GM12875 (cell line): ENCODE measurements around the gene GUCA1A.
A peak's percentile ranks its signal among the peaks of the same experiment; 100 is the strongest.

Experiments used
- H3K4me3 ChIP-seq: one replicate; pipeline ENCODE4 v1.5.1; 2011; ENCODE audit warnings: low read depth, low read length, control low read depth
- TF ChIP-seq, protein P1 (sequence below): IDR thresholded peaks from 2 replicates; pipeline ENCODE4 v1.5.1; 2011; ENCODE audit warnings: low read depth, mild to moderate bottlenecking, control low read depth, inconsistent platforms, low read length, moderate library complexity, borderline replicate concordance; ENCODE audit not compliant: insufficient read depth

Gene GUCA1A

DNA sequence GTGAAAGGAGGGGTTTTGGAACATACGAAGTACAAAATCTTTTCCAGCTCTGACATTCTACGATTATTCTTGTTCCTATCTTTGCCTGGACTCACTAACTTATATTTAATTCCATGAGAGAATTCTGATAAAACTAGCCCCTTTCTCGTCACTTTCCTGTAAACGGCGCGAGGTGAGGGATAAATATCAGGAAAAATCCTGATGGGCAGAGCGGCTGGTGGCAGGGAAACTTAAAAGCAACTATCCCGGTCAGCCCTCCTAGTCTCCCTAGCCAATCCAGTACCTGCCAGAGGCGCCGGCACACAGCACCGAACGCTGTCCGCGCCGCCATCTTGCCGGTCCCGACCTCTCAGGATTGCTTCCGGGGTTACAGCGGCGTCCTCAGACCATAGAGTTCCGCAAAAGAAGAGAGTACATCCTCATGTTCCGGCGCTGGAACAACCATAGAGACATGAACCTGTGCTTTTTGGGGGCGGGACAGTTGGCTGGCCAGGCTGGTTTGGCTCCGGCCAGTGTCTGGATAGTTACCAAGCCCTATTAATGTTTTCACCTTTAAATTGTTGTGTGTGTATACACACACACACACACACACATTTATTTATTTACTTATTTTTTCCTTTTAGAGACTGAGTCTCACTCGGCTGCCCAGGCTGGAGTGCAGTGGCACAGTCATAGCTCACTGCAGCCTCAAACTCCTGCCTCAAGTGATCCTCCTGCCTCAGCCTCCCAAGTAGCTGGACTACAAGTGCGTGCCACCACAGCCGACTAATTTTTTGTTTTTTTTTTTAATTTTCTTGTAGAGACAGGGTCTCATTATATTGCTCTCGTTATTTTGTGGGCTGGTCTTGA lies 44.6 kb downstream of the GUCA1A start, which contains the start of gene MRPS10:
TSS of gene MRPS10 (minus strand) at position 343 of the 849 bp plus-strand sequence. CDS start at position 331, 12 bp downstream.
- peak within 1 kb of the TSS; percentile 53 for H3K4me3 ChIP-seq
- TF ChIP-seq, protein P1, sequence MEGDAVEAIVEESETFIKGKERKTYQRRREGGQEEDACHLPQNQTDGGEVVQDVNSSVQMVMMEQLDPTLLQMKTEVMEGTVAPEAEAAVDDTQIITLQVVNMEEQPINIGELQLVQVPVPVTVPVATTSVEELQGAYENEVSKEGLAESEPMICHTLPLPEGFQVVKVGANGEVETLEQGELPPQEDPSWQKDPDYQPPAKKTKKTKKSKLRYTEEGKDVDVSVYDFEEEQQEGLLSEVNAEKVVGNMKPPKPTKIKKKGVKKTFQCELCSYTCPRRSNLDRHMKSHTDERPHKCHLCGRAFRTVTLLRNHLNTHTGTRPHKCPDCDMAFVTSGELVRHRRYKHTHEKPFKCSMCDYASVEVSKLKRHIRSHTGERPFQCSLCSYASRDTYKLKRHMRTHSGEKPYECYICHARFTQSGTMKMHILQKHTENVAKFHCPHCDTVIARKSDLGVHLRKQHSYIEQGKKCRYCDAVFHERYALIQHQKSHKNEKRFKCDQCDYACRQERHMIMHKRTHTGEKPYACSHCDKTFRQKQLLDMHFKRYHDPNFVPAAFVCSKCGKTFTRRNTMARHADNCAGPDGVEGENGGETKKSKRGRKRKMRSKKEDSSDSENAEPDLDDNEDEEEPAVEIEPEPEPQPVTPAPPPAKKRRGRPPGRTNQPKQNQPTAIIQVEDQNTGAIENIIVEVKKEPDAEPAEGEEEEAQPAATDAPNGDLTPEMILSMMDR, result no peak

DNA sequence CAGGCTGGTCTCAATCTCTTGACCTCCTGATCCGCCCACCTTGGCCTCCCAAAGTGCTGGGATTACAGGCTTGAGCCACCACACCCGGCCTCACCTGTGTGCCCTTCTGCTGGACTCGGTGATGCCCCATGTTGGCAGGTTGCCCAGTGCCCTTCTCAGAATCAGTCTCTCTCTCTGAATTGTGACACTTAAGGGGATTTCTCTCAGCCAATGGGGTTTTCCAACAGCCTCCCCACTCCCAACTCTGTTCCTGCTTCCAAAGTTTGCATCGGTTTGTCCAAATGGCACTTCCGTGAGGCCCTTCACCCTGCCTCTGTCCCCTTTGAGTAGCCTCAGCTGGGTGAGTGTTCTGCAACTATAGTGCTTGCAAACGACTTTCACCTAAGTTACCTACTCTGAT lies 47.6 kb downstream of the GUCA1A start:
- TF ChIP-seq, protein P1, result no peak
- H3K4me3 ChIP-seq, result no peak overlapping the region

DNA sequence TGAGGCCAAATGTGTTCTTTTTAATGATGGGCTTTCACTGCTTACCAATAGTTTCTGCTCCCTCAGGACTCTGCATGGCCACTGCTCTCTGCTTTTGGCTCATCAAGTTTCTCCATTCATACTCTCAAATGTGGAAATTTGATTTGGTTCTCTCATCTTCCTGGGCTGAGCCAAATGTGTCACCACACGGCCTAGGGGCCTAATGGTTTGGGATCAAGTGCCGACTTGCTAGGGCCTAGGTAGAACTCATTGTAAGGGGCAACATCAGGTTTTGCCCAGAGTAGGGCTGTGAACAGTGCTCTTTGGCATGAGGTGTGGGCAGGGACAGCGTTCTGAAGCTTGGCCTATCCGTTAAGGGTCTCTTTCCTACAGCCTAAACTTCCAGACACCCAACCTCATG lies 48.4 kb downstream of the GUCA1A start:
- H3K4me3 ChIP-seq, result no peak overlapping the region
- TF ChIP-seq, protein P1, result no peak

DNA sequence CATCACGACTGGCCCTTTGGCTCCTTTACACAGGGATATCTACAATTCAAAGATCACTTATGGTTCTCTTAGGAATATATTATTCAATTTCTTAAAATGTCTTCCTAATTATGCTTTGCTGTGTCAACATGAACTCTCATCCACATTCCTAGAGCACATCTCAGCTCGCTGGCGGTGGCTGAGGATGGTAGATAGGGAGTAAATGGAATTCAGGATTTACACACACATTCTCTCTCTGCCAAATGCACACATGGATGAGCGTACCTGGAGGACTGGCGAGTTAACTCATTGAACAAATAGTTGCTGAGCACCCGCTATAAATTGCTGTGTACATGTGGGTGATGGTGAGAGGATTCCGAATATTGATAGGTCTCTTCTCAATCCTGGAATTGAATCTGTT lies 49.3 kb downstream of the GUCA1A start:
- TF ChIP-seq, protein P1, result no peak
- no peak overlapping the region for H3K4me3 ChIP-seq

DNA sequence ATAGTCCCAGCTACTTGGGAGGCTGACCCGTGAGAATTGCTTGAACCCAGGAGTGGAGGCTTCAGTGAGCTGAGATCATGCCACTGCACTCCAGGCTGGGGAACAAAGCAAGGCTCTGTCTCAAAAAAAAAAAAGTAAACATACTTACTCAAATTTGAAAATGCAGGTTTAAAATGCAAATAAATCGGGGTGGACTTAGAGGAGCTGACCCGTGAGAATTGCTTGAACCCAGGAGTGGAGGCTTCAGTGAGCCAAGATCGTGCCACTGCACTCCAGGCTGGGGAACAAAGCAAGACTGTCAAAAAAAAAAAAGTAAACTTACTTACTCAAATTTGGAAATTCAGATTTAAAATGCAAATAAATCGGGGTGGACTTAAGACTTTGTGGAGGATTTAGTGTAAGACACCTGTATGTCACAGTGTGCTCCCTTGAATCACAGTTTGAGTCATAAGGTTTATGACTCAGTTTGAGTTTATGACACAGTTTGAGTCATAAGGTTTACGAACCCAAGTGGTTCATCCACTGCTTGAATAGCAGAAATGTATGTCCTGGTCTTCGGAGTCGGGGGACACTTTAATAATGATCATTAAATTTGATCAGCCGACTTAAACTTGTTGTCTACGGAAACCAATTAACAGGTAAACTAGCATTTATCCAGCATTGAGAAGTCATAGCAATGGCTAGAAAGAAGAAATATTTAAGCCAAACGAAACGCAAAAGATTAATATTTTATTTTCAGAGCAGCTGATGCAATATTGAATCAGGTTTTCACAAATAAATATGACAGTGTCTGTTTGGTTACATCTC lies 51.3 kb downstream of the GUCA1A start:
- H3K4me3 ChIP-seq, result no peak overlapping the region
- TF ChIP-seq, protein P1, result no peak

DNA sequence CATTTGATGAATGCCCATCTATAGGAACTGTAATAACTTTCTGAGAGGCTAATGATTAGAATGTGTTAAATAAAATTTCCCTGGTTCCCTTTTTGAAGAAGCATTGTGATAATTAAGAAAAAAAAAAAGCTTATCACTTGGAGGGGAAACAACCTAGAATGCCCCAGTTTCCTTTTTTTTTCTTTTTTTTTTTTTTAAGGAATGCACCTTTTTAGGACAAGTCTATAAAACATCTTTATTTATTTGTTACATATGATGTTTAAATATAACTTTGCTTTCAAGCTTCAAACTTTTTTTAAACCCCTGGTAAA lies 51.8 kb downstream of the GUCA1A start:
- TF ChIP-seq, protein P1, result no peak
- no peak overlapping the region for H3K4me3 ChIP-seq

DNA sequence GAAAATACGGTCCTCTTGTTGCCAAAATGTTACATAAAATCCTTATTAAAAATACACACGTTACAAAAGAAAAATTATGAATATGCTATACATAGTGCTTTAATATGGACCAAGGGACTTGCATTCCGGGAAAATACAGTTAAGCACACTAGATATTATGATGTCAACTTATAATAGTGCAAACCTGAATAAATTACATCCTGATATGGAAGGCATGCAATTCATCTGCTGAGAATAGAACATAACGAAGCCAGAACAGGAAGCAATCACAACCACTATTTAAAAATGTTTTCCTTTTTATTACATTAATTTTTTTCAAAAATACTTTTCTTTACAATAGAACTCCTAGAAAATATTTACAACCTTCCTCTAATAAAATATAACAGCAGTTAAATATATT lies 52.3 kb downstream of the GUCA1A start:
- no peak overlapping the region for H3K4me3 ChIP-seq
- TF ChIP-seq, protein P1, result no peak
